Natural killer cell (primary cell): Measurements from ENCODE around the gene GPR157. TPM values are rescaled to one million over a fixed set of nuclear protein-coding genes. Genes with fewer than 3 reads are reported as not detected.
"Not testable (repeated sequence)": the region's sequence is repeated elsewhere in the genome, so short reads cannot be mapped to it uniquely, and the experiment has no call there.

Experiments
- ATAC-seq, 3 donors: fragments of 150-1000 bp in 2 of 3; fragments of 200-7000 bp in 1 of 3; cut with Tn5 transposase; 1 replicate in 1 of 3; 2 replicates in 2 of 3; pipeline ENCODE4 v1.10.0; 2021; ENCODE audit warnings: mild to moderate bottlenecking in 2 of 3, moderate library complexity in 2 of 3
- DNase-seq, 2 donors: peaks; one replicate each; pipeline versions ENCODE4 v3.0.0 to v3.0.0-alpha.2; 2013 to 2021; ENCODE audit warnings: mixed read lengths in 1 of 2
- H3K27ac ChIP-seq: one replicate; pipeline ENCODE4 v1.5.1; 2013; ENCODE audit warnings: mild to moderate bottlenecking, low read length
- H3K27me3 ChIP-seq: one replicate; pipeline ENCODE4 v1.6.1; 2013; ENCODE audit warnings: low read length; ENCODE audit not compliant: control insufficient read depth, insufficient read depth
- H3K36me3 ChIP-seq: one replicate; pipeline ENCODE4 v1.6.1; 2013; ENCODE audit warnings: low read length; ENCODE audit not compliant: control insufficient read depth, insufficient read depth
- H3K4me1 ChIP-seq: one replicate; pipeline ENCODE4 v1.6.1; 2013; ENCODE audit warnings: low read length; ENCODE audit not compliant: control insufficient read depth, insufficient read depth
- H3K4me3 ChIP-seq: one replicate; pipeline ENCODE4 v1.5.1; 2013; ENCODE audit warnings: low read length
- H3K9me3 ChIP-seq: one replicate; pipeline ENCODE4 v1.6.1; 2013; ENCODE audit warnings: low read length; ENCODE audit not compliant: control insufficient read depth, insufficient read depth
- H3K27ac Mint-ChIP-seq, 2 donors: one replicate each; pipeline ENCODE4 v1.8.0; 2022; ENCODE audit warnings: mild to moderate bottlenecking in 2 of 2, mixed read lengths in 2 of 2, moderate library complexity in 1 of 2
- H3K27me3 Mint-ChIP-seq, 2 donors: one replicate each; pipeline ENCODE4 v1.8.0; 2022; ENCODE audit warnings: low read depth in 2 of 2, mixed read lengths in 2 of 2
- H3K36me3 Mint-ChIP-seq: one replicate; pipeline ENCODE4 v1.8.0; 2022; ENCODE audit warnings: mixed read lengths
- H3K4me1 Mint-ChIP-seq, 2 donors: one replicate each; pipeline ENCODE4 v1.8.0; 2022; ENCODE audit warnings: mixed read lengths in 2 of 2
- H3K4me3 Mint-ChIP-seq: one replicate; pipeline ENCODE4 v1.8.0; 2022; ENCODE audit warnings: mild to moderate bottlenecking, moderate library complexity, mixed read lengths
- H3K9me3 Mint-ChIP-seq, 2 donors: one replicate each; pipeline ENCODE4 v1.8.0; 2022; ENCODE audit warnings: mixed read lengths in 2 of 2
- CTCF ChIP-seq: fragments of 200-600 bp; IDR thresholded peaks from one replicate; pipeline ENCODE4 v1.8.0; 2022; ENCODE audit warnings: antibody characterized with exemption
- WGBS: methylation state at CpG from one replicate; pipeline ENCODE4 v1.1.7; 2013; ENCODE audit warnings: missing lambda C conversion rate; ENCODE audit not compliant: insufficient coverage; 5-methylcytosine and 5-hydroxymethylcytosine counted together
- intact Hi-C: fragments of 100-400 bp; cut with micrococcal nuclease; formaldehyde crosslinking; loops from one replicate; pipeline ENCODE4 v1.14.2; 2022
- total RNA-seq, 4 donors: library from RNA; stranded (reverse); fragments of 120-200 nt in 1 of 4; gene quantifications; one replicate each; pipeline versions ENCODE4 v1.2.3 to v1.2.4, GENCODE V29; 2013 to 2022

Gene GPR157
- total RNA-seq, 3 donors from 2014 or later (not counting 1 experiment from before 2014, with no cell fraction given) = 1.00 to 1.2 (median 1.1) TPM

DNA sequence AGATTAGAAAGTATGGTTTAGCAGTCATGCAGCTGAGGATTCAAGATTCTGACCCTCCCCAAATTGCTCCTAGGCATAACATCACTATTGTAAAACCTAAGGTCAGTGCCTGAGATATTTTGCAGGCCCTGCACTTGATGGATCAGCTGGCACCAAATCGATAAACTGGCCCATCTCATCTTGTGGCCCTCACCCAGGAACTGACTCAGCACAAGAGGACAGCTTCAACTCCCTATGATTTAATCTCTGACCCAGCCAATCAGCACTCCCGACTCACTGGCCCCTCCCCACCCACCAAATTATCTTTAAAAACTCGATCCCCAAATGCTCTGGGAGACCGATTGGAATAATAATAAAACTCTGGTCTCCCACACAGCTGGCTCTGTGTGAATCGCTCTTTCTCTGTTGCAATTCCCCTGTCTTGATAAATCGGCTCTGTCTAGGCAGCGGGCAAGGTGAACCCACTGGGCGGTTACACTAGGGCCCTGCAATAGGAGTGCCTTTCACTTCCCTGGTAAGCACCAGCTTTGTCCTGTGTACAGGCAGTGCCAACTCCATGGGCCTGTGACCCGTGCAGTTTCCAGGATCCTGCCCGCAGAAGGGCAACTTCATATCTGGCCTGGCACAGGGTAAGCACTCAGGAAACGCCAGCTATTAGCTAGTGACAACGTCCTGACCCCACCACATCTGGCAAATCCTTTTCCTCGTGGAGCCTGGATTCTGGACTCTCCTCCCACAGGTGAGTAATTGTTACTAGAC lies 30.8 kb downstream of the GPR157 start:
- H3K27ac ChIP-seq = no peak overlapping the region
- ATAC-seq = no peak
- Mint-ChIP-seq H3K4me1 (no peaks in the 10 kb centered on the region), H3K9me3 (no peaks in the 10 kb centered on the region), H3K27me3 (peaks cover 0 to 10% of the 10 kb centered on the region in 2 donors), H3K27ac (no peak overlapping the region), H3K4me3 (no peak overlapping the region), H3K36me3 (no peaks in the 10 kb centered on the region)
- H3K27me3 ChIP-seq = no peaks in the 10 kb centered on the region
- DNase-seq = no peak
- H3K9me3 ChIP-seq = no peaks in the 10 kb centered on the region
- 85% methylated on average over 13 of the region's 13 CpGs for WGBS
- H3K4me3 ChIP-seq = no peak overlapping the region
- H3K36me3 ChIP-seq = no peaks in the 10 kb centered on the region
- no peak for TF ChIP-seq CTCF
- intact Hi-C loops = no loop called here
- H3K4me1 ChIP-seq = peaks cover 5% of the 10 kb centered on the region

DNA sequence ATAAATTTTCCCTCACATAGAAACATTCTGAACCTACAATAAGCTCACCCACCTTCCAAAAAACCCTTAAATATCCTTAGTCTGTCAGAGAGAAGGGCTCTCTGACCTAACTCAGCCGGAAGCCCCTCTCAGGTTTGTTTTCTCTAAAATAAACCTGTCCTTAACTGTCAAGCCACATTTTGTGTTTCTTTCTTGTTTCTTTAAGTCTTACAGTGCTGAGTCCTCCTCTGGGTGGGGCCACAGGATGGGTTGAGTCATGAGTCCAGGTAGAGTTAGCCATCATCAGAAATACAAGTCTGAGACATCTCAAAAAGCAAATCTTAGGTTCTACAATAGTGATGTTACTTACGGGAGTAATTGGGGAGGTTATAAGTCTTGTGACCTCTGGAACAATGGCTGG lies 33.1 kb downstream of the GPR157 start:
- ATAC-seq (no peak), DNase-seq (no peak)
- intact Hi-C loops = no loop called here
- Histone ChIP-seq H3K9me3 (no peaks in the 10 kb centered on the region), H3K36me3 (no peaks in the 10 kb centered on the region), H3K4me1 (peaks cover 5% of the 10 kb centered on the region), H3K27ac (no peak overlapping the region), H3K4me3 (no peak overlapping the region), H3K27me3 (no peaks in the 10 kb centered on the region)
- Mint-ChIP-seq H3K4me3 (no peak overlapping the region), H3K36me3 (no peaks in the 10 kb centered on the region), H3K27ac (no peak overlapping the region), H3K9me3 (no peaks in the 10 kb centered on the region), H3K27me3 (peaks cover 0 to 10% of the 10 kb centered on the region in 2 donors), H3K4me1 (no peaks in the 10 kb centered on the region)
- WGBS = no CpG with 5 or more reads among the region's 2 CpGs
- no peak for TF ChIP-seq CTCF

DNA sequence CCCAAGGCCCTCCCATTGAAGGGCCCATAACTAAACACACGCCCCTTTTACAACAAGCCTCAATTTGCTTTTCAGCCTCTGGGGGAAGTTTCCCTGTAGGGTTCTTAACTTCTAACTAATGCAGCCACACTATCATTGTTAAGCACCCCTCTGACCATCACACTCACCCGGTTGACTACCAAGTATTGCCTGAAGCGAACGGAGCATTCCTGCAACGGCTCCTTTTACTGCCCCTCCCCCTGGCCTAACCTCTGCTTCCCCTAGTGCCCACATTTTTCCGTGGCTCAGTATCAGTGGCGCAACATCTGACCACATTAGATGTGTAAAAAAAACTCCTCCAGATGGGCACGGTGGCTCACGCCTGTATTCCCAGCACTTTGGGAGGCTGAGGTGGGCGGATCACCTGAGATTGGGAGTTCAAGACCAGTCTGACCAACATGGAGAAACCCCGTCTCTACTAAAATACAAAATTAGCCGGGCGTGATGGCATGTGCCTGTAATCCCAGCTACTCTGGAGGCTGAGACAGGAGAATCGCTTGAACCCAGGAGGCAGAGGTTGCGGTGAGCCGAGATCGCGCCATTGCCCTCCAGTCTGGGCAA lies 34.8 kb downstream of the GPR157 start:
- H3K27ac Mint-ChIP-seq, ATAC-seq, H3K27me3 ChIP-seq, H3K4me1 ChIP-seq, DNase-seq, H3K27ac ChIP-seq, H3K4me3 ChIP-seq, H3K4me3 Mint-ChIP-seq, H3K9me3 ChIP-seq, H3K4me1 Mint-ChIP-seq, H3K9me3 Mint-ChIP-seq, H3K36me3 ChIP-seq, intact Hi-C loops, H3K36me3 Mint-ChIP-seq: not testable (repeated sequence)
- 57% methylated on average over 15 of the region's 18 CpGs for WGBS
- H3K27me3 Mint-ChIP-seq = peaks cover 2 to 10% of the 10 kb centered on the region in 2 donors

GRCh38 chr1:9093581-9093980 lies 35.3 kb downstream of the GPR157 start:
- no peak overlapping the region for H3K4me3 Mint-ChIP-seq

More at GRCh38 chr1:9093581-9093980, 35.3 kb downstream of the GPR157 start:
- Mint-ChIP-seq H3K27ac (no peak overlapping the region), H3K4me1 (no peaks in the 10 kb centered on the region), H3K36me3 (no peaks in the 10 kb centered on the region), H3K27me3 (peaks cover 7 to 11% of the 10 kb centered on the region in 2 donors), H3K9me3 (no peaks in the 10 kb centered on the region)
- ATAC-seq = no peak
- intact Hi-C loops = no loop called here
- TF ChIP-seq CTCF = no peak
- H3K4me3 ChIP-seq = no peak overlapping the region
- no peaks in the 10 kb centered on the region for H3K27me3 ChIP-seq
- WGBS = 42% methylated on average over 6 of the region's 6 CpGs
- peaks cover 5% of the 10 kb centered on the region for H3K4me1 ChIP-seq
- no peak overlapping the region for H3K27ac ChIP-seq
- no peaks in the 10 kb centered on the region for H3K36me3 ChIP-seq
- no peaks in the 10 kb centered on the region for H3K9me3 ChIP-seq
- no peak for DNase-seq
